DOHH2 (cell line): ENCODE data around the gene DLGAP1.

ENCODE experiments used
- H3F3A ChIP-seq: fragments of 200-600 bp; sonication (generic), shearing (Covaris generic); 2 replicates; pipeline ENCODE4 v1.6.0; 2016; ENCODE audit warnings: antibody characterized with exemption, mild to moderate bottlenecking; ENCODE audit not compliant: control insufficient read depth, insufficient read depth
- H3K27ac ChIP-seq: fragments of 200-600 bp; sonication (generic); 2 replicates; pipeline ENCODE4 v1.5.1; 2014; ENCODE audit warnings: low read depth, mild to moderate bottlenecking, low read length, moderate library complexity
- H3K27me3 ChIP-seq: fragments of 200-600 bp; sonication (generic); 2 replicates; pipeline ENCODE4 v1.6.1; 2014; ENCODE audit warnings: mild to moderate bottlenecking, low read length, mixed read lengths; ENCODE audit not compliant: control insufficient read depth
- H3K36me3 ChIP-seq: fragments of 200-600 bp; sonication (generic); 2 replicates; pipeline ENCODE4 v1.6.1; 2014; ENCODE audit warnings: mild to moderate bottlenecking, low read length, moderate library complexity, mixed read lengths; ENCODE audit not compliant: control insufficient read depth
- H3K4me1 ChIP-seq: fragments of 200-600 bp; sonication (generic); 2 replicates; pipeline ENCODE4 v1.6.1; 2014; ENCODE audit warnings: mild to moderate bottlenecking, low read length, mixed read lengths; ENCODE audit not compliant: control insufficient read depth
- H3K4me2 ChIP-seq: fragments of 200-600 bp; sonication (generic); 2 replicates; pipeline ENCODE4 v1.6.0; 2014; ENCODE audit warnings: mild to moderate bottlenecking, low read length, moderate library complexity
- H3K4me3 ChIP-seq: fragments of 200-600 bp; sonication (generic); 2 replicates; pipeline ENCODE4 v1.5.1; 2014; ENCODE audit warnings: mild to moderate bottlenecking, low read length, mixed read lengths
- H3K79me2 ChIP-seq: fragments of 200-600 bp; sonication (generic); 2 replicates; pipeline ENCODE4 v1.6.1; 2014; ENCODE audit warnings: mild to moderate bottlenecking, low read length, mixed read lengths; ENCODE audit not compliant: control insufficient read depth
- H3K9me2 ChIP-seq: fragments of 200-600 bp; sonication (generic); replicated peaks from 2 replicates; pipeline ENCODE4 v1.6.1; 2014; ENCODE audit warnings: mild to moderate bottlenecking, low read length, mixed read lengths; ENCODE audit not compliant: control insufficient read depth
- H3K9me3 ChIP-seq: fragments of 200-600 bp; sonication (generic); 2 replicates; pipeline ENCODE4 v1.6.1; 2014; ENCODE audit warnings: antibody characterized with exemption, low read length, mixed read lengths; ENCODE audit not compliant: control insufficient read depth, insufficient read depth
- H4K20me1 ChIP-seq: fragments of 200-600 bp; sonication (generic); 2 replicates; pipeline ENCODE4 v1.6.0; 2014; ENCODE audit warnings: low read depth, mild to moderate bottlenecking, antibody characterized with exemption, low read length, moderate library complexity; ENCODE audit not compliant: control insufficient read depth, insufficient read depth
- EZH2phosphoT487 ChIP-seq: fragments of 200-600 bp; sonication (generic); IDR thresholded peaks from 2 replicates; pipeline ENCODE4 v1.6.1; 2017; ENCODE audit warnings: borderline replicate concordance, mild to moderate bottlenecking, antibody characterized with exemption, low read length, moderate library complexity, mixed read lengths
- TF ChIP-seq, protein P1 (sequence below): fragments of 200-600 bp; sonication (generic); IDR thresholded peaks from one replicate; pipeline ENCODE4 v1.5.1; 2014; ENCODE audit warnings: antibody characterized with exemption, mild to moderate bottlenecking, low read depth, low read length; ENCODE audit not compliant: poor library complexity, severe bottlenecking

Gene DLGAP1

GRCh38 chr18:4207383-4207985 lies 247.6 kb downstream of the DLGAP1 start:
- Histone ChIP-seq H3K4me1 (no peaks in the 10 kb centered on the region), H3K27ac (no peak overlapping the region), H4K20me1 (no peaks in the 10 kb centered on the region)

DNA sequence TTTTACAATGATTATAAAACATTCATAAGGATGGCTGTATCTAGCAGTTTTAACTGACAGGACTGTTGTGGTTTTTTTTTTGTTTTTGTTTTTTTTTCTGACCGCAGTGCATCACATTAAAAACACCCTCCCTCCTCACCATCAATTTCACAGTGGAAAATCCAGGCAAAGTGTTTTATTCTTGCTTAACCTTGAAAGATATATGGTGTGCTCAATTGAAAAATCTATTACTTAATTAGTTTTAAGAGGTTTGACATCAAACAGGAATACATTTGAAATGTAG lies 250.7 kb downstream of the DLGAP1 start:
- H3K36me3 ChIP-seq, result no peaks in the 10 kb centered on the region
- no peak overlapping the region for H3K4me2 ChIP-seq
- H3K9me3 ChIP-seq, result no peaks in the 10 kb centered on the region
- no peak overlapping the region for H3K4me3 ChIP-seq
- no peak for TF ChIP-seq EZH2phosphoT487
- TF ChIP-seq, protein P1, sequence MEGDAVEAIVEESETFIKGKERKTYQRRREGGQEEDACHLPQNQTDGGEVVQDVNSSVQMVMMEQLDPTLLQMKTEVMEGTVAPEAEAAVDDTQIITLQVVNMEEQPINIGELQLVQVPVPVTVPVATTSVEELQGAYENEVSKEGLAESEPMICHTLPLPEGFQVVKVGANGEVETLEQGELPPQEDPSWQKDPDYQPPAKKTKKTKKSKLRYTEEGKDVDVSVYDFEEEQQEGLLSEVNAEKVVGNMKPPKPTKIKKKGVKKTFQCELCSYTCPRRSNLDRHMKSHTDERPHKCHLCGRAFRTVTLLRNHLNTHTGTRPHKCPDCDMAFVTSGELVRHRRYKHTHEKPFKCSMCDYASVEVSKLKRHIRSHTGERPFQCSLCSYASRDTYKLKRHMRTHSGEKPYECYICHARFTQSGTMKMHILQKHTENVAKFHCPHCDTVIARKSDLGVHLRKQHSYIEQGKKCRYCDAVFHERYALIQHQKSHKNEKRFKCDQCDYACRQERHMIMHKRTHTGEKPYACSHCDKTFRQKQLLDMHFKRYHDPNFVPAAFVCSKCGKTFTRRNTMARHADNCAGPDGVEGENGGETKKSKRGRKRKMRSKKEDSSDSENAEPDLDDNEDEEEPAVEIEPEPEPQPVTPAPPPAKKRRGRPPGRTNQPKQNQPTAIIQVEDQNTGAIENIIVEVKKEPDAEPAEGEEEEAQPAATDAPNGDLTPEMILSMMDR, result no peak
- no peaks in the 10 kb centered on the region for H3K27me3 ChIP-seq
- no peaks in the 10 kb centered on the region for H4K20me1 ChIP-seq
- H3K4me1 ChIP-seq, result no peaks in the 10 kb centered on the region
- no peaks in the 10 kb centered on the region for H3K79me2 ChIP-seq
- H3K27ac ChIP-seq, result no peak overlapping the region
- H3K9me2 ChIP-seq, result no peaks in the 10 kb centered on the region
- H3F3A ChIP-seq, result no peaks in the 10 kb centered on the region

More at GRCh38 chr18:4207383-4207985, 247.6 kb downstream of the DLGAP1 start:
- H3K9me2 ChIP-seq, result no peaks in the 10 kb centered on the region
- H3K36me3 ChIP-seq, result no peaks in the 10 kb centered on the region
- TF ChIP-seq, protein P1, result no peak
- no peak for TF ChIP-seq EZH2phosphoT487
- H3K27me3 ChIP-seq, result no peaks in the 10 kb centered on the region
- H3K4me3 ChIP-seq, result no peak overlapping the region
- no peaks in the 10 kb centered on the region for H3K9me3 ChIP-seq
- no peaks in the 10 kb centered on the region for H3F3A ChIP-seq
- no peaks in the 10 kb centered on the region for H3K79me2 ChIP-seq
- no peak overlapping the region for H3K4me2 ChIP-seq

GRCh38 chr18:4203568-4204437 lies 251.3 kb downstream of the DLGAP1 start:
- Histone ChIP-seq H4K20me1 (no peaks in the 10 kb centered on the region), H3F3A (no peaks in the 10 kb centered on the region), H3K4me1 (no peaks in the 10 kb centered on the region), H3K79me2 (no peaks in the 10 kb centered on the region), H3K9me2 (no peaks in the 10 kb centered on the region), H3K4me2 (no peak overlapping the region), H3K36me3 (no peaks in the 10 kb centered on the region), H3K27me3 (no peaks in the 10 kb centered on the region), H3K4me3 (no peak overlapping the region), H3K27ac (no peak overlapping the region), H3K9me3 (no peaks in the 10 kb centered on the region)
- no peak for TF ChIP-seq EZH2phosphoT487
- TF ChIP-seq, protein P1, result no peak
